Measurements from ENCODE around the gene NT5M. TPM values are rescaled to one million over a fixed set of nuclear protein-coding genes. Genes with fewer than 3 reads are reported as not detected.
A peak's percentile ranks its signal among the peaks of the same experiment; 100 is the strongest.

Gene NT5M
- total RNA-seq, 2 donors from 2014 or later: 6.5 to 11.8 TPM

DNA sequence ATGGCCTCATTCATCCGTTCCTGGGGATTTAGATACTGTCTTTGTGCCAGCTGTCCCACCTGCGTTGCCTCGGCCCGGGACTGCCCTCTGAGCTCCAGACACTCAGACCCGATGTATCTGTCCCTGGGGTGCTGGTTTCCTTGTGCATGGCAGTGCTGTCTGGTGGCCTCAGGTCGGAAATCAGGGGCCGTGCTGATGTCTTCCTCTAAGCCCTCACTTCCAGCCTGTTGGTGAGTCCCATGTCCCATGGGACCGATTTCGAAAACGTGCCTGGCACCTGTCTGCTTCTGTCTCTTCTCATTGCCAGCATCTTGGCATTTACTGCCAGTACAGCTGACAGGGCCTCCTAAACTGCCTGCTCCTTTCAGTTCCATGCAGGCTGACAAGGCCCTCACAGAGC lies 22.1 kb downstream of the NT5M start:
- Histone ChIP-seq H3K27ac (ENCODE audit: low read depth, low read length) (no peak overlapping the region), H3K9ac (ENCODE audit: extremely low read depth, low read length, poor library complexity, severe bottlenecking) (no peak overlapping the region), H3K27me3 (ENCODE audit: control insufficient read depth, insufficient read depth, low read length, poor library complexity, severe bottlenecking) (no peaks in the 10 kb centered on the region), H3K4me3 (ENCODE audit: low read length) (no peak overlapping the region), H3K9me3 (ENCODE audit: control insufficient read depth, low read length) (no peaks in the 10 kb centered on the region), H3K36me3 (ENCODE audit: control insufficient read depth, insufficient read depth, low read length) (no peaks in the 10 kb centered on the region), H3K4me1 (ENCODE audit: control insufficient read depth, insufficient read depth, low read length) (no peaks in the 10 kb centered on the region)
- H3K4me1 Mint-ChIP-seq: no peaks in the 10 kb centered on the region
- no peaks in the 10 kb centered on the region for H3K9me3 Mint-ChIP-seq
- H3K27me3 Mint-ChIP-seq (ENCODE audit: insufficient read depth): no peaks in the 10 kb centered on the region
- H3K36me3 Mint-ChIP-seq (ENCODE audit: low read depth): no peaks in the 10 kb centered on the region
- no peak overlapping the region for H3K27ac Mint-ChIP-seq
- no peak overlapping the region for H3K4me3 Mint-ChIP-seq
- TF ChIP-seq, protein P1, sequence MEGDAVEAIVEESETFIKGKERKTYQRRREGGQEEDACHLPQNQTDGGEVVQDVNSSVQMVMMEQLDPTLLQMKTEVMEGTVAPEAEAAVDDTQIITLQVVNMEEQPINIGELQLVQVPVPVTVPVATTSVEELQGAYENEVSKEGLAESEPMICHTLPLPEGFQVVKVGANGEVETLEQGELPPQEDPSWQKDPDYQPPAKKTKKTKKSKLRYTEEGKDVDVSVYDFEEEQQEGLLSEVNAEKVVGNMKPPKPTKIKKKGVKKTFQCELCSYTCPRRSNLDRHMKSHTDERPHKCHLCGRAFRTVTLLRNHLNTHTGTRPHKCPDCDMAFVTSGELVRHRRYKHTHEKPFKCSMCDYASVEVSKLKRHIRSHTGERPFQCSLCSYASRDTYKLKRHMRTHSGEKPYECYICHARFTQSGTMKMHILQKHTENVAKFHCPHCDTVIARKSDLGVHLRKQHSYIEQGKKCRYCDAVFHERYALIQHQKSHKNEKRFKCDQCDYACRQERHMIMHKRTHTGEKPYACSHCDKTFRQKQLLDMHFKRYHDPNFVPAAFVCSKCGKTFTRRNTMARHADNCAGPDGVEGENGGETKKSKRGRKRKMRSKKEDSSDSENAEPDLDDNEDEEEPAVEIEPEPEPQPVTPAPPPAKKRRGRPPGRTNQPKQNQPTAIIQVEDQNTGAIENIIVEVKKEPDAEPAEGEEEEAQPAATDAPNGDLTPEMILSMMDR (conservative IDR thresholded peaks at IDR 0.05): no peak
- WGBS, 2 experiments (ENCODE audit: insufficient coverage in 1 of 2, insufficient read length in 1 of 2): 90 to 94% methylated on average over 10 of the region's 10 CpGs
- peak; percentile 40 for DNase-seq

DNA sequence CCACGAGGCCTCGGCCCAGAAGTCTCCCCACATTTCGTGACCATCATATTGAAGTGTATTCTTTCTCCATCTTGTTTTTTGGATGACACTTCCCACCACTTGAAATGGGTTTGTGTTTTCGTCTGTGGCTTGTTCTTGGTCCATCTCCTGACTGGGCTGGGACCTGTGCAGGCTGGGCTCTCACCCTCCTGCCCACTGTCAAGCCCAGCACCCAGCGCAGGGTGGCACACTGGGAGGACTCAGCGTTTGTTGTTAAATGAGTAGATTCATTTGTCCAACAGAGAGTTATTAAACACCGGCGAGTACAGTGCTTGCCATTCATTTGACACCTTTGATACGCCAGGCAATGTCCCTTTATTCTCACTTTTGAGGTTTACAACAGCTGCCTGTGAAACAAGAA lies 22.6 kb downstream of the NT5M start:
- Histone ChIP-seq H3K27me3 (ENCODE audit: control insufficient read depth, insufficient read depth, low read length, poor library complexity, severe bottlenecking) (no peaks in the 10 kb centered on the region), H3K9me3 (ENCODE audit: control insufficient read depth, low read length) (no peaks in the 10 kb centered on the region), H3K27ac (ENCODE audit: low read depth, low read length) (no peak overlapping the region), H3K36me3 (ENCODE audit: control insufficient read depth, insufficient read depth, low read length) (no peaks in the 10 kb centered on the region), H3K9ac (ENCODE audit: extremely low read depth, low read length, poor library complexity, severe bottlenecking) (no peak overlapping the region), H3K4me3 (ENCODE audit: low read length) (no peak overlapping the region), H3K4me1 (ENCODE audit: control insufficient read depth, insufficient read depth, low read length) (no peaks in the 10 kb centered on the region)
- WGBS, 2 experiments (ENCODE audit: insufficient coverage in 1 of 2, insufficient read length in 1 of 2): 91 to 96% methylated on average over 8 to 9 of the region's 9 CpGs
- Mint-ChIP-seq H3K27me3 (ENCODE audit: insufficient read depth) (no peaks in the 10 kb centered on the region), H3K36me3 (ENCODE audit: low read depth) (no peaks in the 10 kb centered on the region), H3K9me3 (no peaks in the 10 kb centered on the region), H3K4me3 (no peak overlapping the region), H3K27ac (no peak overlapping the region), H3K4me1 (no peaks in the 10 kb centered on the region)
- no peak for DNase-seq
- TF ChIP-seq, protein P1 (conservative IDR thresholded peaks at IDR 0.05): no peak

DNA sequence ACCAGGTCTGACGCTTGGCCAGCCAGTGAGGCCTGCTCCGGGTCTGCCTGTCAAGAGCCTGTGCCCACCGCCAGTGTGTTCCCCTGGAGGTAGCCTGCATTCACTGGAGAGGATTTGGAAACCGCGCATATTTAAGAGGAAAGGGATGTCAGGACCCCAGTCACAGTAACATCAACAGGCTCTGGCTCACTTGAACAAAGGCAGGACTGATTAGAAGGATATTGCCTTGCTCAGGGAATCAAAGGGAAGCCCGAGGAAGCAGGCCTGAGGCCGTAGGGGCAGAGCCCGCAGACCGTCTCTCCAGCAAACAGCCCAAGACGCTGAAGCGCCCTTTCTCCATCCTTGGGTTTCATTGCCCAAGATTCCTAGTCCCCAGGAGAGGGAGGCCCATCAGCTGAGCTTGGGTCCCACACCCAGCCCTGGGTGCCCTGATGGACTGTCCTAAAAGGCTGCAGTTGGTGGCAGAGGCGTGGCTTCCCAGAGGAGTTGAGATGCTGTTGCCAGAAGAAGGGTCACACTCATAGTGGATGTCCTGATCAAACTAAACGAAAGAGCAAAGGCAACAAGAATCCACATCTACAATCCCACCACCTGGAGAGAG lies 23.2 kb downstream of the NT5M start:
- TF ChIP-seq, protein P1 (conservative IDR thresholded peaks at IDR 0.05): no peak
- H3K27ac Mint-ChIP-seq: no peak overlapping the region
- Histone ChIP-seq H3K27me3 (ENCODE audit: control insufficient read depth, insufficient read depth, low read length, poor library complexity, severe bottlenecking) (no peaks in the 10 kb centered on the region), H3K4me3 (ENCODE audit: low read length) (no peak overlapping the region), H3K4me1 (ENCODE audit: control insufficient read depth, insufficient read depth, low read length) (no peaks in the 10 kb centered on the region), H3K36me3 (ENCODE audit: control insufficient read depth, insufficient read depth, low read length) (no peaks in the 10 kb centered on the region), H3K9ac (ENCODE audit: extremely low read depth, low read length, poor library complexity, severe bottlenecking) (no peak overlapping the region), H3K9me3 (ENCODE audit: control insufficient read depth, low read length) (no peaks in the 10 kb centered on the region), H3K27ac (ENCODE audit: low read depth, low read length) (no peak overlapping the region)
- H3K9me3 Mint-ChIP-seq: no peaks in the 10 kb centered on the region
- no peaks in the 10 kb centered on the region for H3K4me1 Mint-ChIP-seq
- peak; percentile 38 for DNase-seq
- WGBS, 2 experiments (ENCODE audit: insufficient coverage in 1 of 2, insufficient read length in 1 of 2): 91 to 92% methylated on average over 8 to 13 of the region's 13 CpGs
- H3K4me3 Mint-ChIP-seq: no peak overlapping the region
- H3K27me3 Mint-ChIP-seq (ENCODE audit: insufficient read depth): no peaks in the 10 kb centered on the region
- H3K36me3 Mint-ChIP-seq (ENCODE audit: low read depth): no peaks in the 10 kb centered on the region
